Heart right ventricle (tissue), 16 donors: ENCODE data around the gene ZIC3. TPM values are rescaled to one million over a fixed set of nuclear protein-coding genes. Genes with fewer than 3 reads are reported as not detected.
A peak's percentile ranks its signal among the peaks of the same experiment; 100 is the strongest.
"Not testable (repeated sequence)": the region's sequence is repeated elsewhere in the genome, so short reads cannot be mapped to it uniquely, and the experiment has no call there.

Source experiments
- ATAC-seq, 8 donors: fragments of 200-7000 bp; cut with Tn5 transposase; one replicate each; pipeline ENCODE4 v1.9.1; 2020; ENCODE audit warnings: mild to moderate bottlenecking in 8 of 8, moderate library complexity in 8 of 8, moderate number of reproducible peaks in 1 of 8
- DNase-seq, 2 donors: peaks; one replicate each; pipeline ENCODE4 v3.0.0-alpha.2; 2020
- H3K27ac ChIP-seq, 10 donors: fragments of 200-600 bp; sonication (generic) in 2 of 10; one replicate each; pipeline versions ENCODE4 v1.5.0 to v1.8.0; 2020 to 2022; ENCODE audit warnings: mild to moderate bottlenecking in 3 of 10
- H3K27me3 ChIP-seq, 7 donors: fragments of 200-600 bp; one replicate each; pipeline ENCODE4 v1.8.0; 2021 to 2022; ENCODE audit warnings: mild to moderate bottlenecking in 2 of 7
- H3K36me3 ChIP-seq, 9 donors: fragments of 200-600 bp; sonication (generic) in 1 of 9; one replicate each; pipeline versions ENCODE4 v1.5.0 to v1.8.0; 2020 to 2022; ENCODE audit warnings: mild to moderate bottlenecking in 2 of 9
- H3K4me1 ChIP-seq, 9 donors: fragments of 200-600 bp; sonication (generic) in 1 of 9; one replicate each; pipeline versions ENCODE4 v1.5.0 to v1.8.0; 2020 to 2022; ENCODE audit warnings: mild to moderate bottlenecking in 4 of 9
- H3K4me3 ChIP-seq, 10 donors: fragments of 200-600 bp; sonication (generic) in 2 of 10; one replicate each; pipeline versions ENCODE4 v1.5.0 to v1.8.0; 2020 to 2022; ENCODE audit warnings: mild to moderate bottlenecking in 7 of 10, moderate library complexity in 2 of 10
- H3K9me3 ChIP-seq, 11 donors: fragments of 200-600 bp in 10 of 11; sonication (generic) in 2 of 11; one replicate each; pipeline versions ENCODE4 v1.5.0 to v1.8.0; 2013 to 2022; ENCODE audit warnings: mild to moderate bottlenecking in 2 of 11, control low read depth in 1 of 11, moderate library complexity in 1 of 11
- WGBS, 2 donors: extraction: QIAGEN DNeasy Blood & Tissue Kit; methylation state at CpG; one replicate each; pipeline ENCODE4 v1.1.7; 2013; ENCODE audit warnings: inconsistent platforms in 1 of 2; 5-methylcytosine and 5-hydroxymethylcytosine counted together
- intact Hi-C, 10 donors: fragments of 100-400 bp; cut with DNase I; formaldehyde crosslinking; loops; one replicate each; pipeline versions ENCODE4 v1.11.1 to v1.14.2; 2022
- polyA plus RNA-seq, 2 donors: library from polyadenylated mRNA; stranded (reverse); fragments of 200-250 nt; gene quantifications; one replicate each; pipeline ENCODE4 v1.2.3, GENCODE V29; 2013
- total RNA-seq, 10 donors: library from RNA; stranded (reverse); fragmentation: NEBNext Ultra II Directional in 3 of 10; extraction: Animal tissue kit (Norgen Biotek cat#: 25700) in 3 of 10; gene quantifications; one replicate each; pipeline versions ENCODE4 v1.2.1 to v1.2.4, GENCODE V29; 2021 to 2023
- TF ChIP-seq, protein P1 (sequence below), 9 donors: fragments of 200-600 bp; sonication (generic) in 2 of 9; IDR thresholded peaks; one replicate each; pipeline versions ENCODE4 v1.5.0 to v1.8.0; 2021 to 2022; ENCODE audit warnings: antibody characterized with exemption in 9 of 9, mild to moderate bottlenecking in 5 of 9, moderate library complexity in 1 of 9
- donor health status: Arrhythmogenic right ventricular cardiomyopathy.
- donor health status: ischemic (EF 13 %, LVEDD 7.1; RV severe dilation, severe dysfunction).
- donor health status: healthy with polysubstance abuse.
- donor health status: DM: no; HTN: yes; CAD: no.
- donor health status: DM: no; HTN: no; CAD: no.
- donor health status: ischemic (EF 25% LVEDD 6.9; RV normal size, moderate dysfunction).
- donor health status: ischemic (EF 25% LVEDD 5.7; RV mildly dilated, moderate dysfunction).
- donor health status: healthy.
- donor health status: DM: yes; HTN: yes; CAD: no.
- donor health status: Ischemic cardiomyopathy.
- donor health status: ischemic (EF 35%, LVEDD 5.7; RV mildly dilated, moderate dysfunction).
- donor health status: nonischemic (EF 11% LVEDD 7.7; RV severe dilation, severe dysfunction).
- donor health status: DM: yes; HTN: yes; CAD: no.
- donor health status: PGD.
- donor health status: ischemic (EF 29% LVEDD 5.4; RV normal size, mild dysfunction).
- donor health status: nonischemic (EF 23%, LVEDD 6.1; RV moderate dilation, normal function).

ZIC3 gene
- total and polyA plus RNA-seq, 12 donors: not detected

DNA sequence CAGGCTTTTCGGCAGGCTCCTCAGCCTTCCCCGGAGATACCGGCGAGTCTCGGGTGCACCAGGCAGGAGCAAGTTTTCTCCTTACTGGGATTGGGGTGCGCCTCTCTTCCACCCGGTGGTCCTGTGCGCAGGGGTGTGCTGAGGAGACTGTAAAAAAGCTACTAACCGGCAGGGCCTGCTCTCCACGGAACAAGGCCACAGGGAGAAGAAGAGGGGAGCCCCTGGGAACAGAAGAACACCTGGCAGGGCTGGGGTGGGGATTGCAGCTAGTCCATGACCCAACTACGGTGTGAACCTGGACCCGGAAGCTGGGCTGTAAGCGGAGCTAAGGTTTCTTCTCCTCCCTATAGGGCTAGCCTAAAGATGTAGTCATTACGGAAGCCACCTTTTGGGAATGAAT lies 17.7 kb upstream of the ZIC3 start:
- Histone ChIP-seq H3K4me1 (peaks cover 0 to 5% (median 0%) of the 10 kb centered on the region in 9 donors), H3K27ac (no peak overlapping the region), H3K36me3 (no peaks in the 10 kb centered on the region), H3K27me3 (peaks cover 0 to 96% (median 75%) of the 10 kb centered on the region in 7 donors), H3K9me3 (no peaks in the 10 kb centered on the region), H3K4me3 (no peak overlapping the region)
- ATAC-seq (no peak), DNase-seq (no peak)
- intact Hi-C loops: no loop called here
- 4 to 6% methylated on average over 14 of the region's 14 CpGs for WGBS, 2 donors
- TF ChIP-seq, protein P1, sequence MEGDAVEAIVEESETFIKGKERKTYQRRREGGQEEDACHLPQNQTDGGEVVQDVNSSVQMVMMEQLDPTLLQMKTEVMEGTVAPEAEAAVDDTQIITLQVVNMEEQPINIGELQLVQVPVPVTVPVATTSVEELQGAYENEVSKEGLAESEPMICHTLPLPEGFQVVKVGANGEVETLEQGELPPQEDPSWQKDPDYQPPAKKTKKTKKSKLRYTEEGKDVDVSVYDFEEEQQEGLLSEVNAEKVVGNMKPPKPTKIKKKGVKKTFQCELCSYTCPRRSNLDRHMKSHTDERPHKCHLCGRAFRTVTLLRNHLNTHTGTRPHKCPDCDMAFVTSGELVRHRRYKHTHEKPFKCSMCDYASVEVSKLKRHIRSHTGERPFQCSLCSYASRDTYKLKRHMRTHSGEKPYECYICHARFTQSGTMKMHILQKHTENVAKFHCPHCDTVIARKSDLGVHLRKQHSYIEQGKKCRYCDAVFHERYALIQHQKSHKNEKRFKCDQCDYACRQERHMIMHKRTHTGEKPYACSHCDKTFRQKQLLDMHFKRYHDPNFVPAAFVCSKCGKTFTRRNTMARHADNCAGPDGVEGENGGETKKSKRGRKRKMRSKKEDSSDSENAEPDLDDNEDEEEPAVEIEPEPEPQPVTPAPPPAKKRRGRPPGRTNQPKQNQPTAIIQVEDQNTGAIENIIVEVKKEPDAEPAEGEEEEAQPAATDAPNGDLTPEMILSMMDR (IDR thresholded peaks at IDR 0.05): no peak

DNA sequence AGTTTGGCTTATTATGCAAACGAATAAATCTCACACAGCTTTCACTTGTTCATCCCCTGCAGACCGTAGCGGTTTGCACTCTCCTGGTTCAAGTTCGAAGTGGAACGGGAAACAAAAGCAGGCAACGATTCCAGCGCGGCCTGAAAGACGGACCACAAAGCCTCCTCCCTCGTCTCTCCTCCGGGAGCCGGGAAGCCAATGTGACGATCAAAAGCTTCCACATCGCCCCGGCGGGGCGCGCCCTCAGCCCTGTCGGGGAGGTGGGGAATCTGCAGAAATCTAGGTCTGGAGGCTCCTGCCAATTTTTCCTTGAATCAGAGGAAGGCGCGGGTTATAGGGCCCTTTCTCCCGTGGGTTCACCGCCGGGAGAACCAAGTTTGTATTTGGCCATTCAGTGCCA lies 16.9 kb upstream of the ZIC3 start:
- Histone ChIP-seq H3K27ac (no peak overlapping the region), H3K4me3 (no peak overlapping the region), H3K36me3 (no peaks in the 10 kb centered on the region), H3K9me3 (no peaks in the 10 kb centered on the region), H3K4me1 (peaks cover 0 to 5% (median 0%) of the 10 kb centered on the region in 9 donors), H3K27me3 (peaks cover 0 to 96% (median 78%) of the 10 kb centered on the region in 7 donors)
- ATAC-seq (no peak), DNase-seq (no peak)
- TF ChIP-seq, protein P1 (IDR thresholded peaks at IDR 0.05): no peak
- intact Hi-C loops: no loop called here
- WGBS, 2 donors: 1 to 2% methylated on average over 24 of the region's 24 CpGs

DNA sequence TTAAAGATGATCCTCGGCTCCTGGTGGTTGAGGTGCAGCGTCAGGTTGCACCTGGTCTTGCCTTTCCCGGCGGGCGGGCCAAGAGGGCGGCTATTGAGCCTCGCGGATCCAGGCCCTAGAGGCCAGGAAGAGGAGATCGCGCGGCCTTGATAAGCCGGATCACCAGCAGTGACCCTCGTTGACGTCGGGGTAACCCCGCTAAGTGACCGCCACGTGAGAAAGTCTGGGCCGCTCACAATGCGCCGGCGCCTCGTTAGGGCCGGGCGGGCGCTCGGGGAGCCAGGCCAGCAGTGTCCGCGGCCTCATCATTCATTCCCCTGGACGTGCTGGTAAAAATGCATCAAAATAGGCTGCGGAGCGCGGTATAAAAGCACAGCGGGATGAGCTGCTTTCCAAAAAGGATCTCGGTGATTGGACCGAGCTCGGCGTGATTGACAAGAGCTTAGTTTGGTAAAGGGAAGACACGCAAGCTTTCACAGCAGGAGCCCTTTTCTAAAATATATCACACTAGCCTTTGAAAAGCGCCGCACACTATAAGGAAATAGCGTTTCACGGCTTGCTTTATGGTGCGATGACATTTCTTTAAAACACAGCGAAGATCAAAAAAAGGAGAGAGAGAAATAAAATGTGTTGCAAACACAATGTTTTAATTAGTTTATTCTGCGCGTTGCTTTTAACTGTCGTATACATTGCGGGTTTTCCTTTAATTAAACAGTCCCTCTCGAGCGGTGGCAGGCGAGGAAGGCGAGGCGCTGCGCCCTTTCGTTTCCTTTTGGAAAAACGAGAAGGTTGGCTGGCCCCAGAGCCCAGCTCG lies 15.9 kb upstream of the ZIC3 start:
- TF ChIP-seq, protein P1 (IDR thresholded peaks at IDR 0.05): no peak

DNA sequence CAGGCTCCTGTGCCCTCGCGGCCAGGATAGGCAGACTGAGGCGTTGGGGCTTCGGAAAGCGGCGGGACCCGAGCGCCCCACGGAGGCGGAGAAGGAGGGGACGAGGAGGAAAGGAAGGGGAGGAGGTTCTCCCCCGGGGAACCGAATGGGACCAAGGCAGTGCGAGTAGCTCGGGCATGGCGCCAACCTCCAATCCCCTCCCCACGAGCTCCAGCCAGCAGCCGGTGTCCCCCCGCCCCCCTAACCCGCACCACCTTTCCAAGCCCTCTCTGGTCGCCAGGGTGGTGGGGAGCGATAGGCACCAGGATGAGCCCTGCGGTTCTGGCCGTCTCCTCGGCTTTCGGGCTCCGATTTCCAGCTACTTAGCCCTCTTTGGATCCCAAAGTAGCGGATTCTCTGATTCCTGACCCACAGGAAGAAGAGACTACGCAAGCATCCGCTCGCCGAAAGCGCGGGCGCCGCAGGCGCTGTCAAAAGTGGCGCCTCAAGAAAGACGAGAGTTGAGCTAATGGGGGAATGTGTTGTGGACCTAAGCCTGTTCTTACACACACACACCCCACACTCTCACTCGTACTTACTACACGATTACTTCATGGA lies 15.2 kb upstream of the ZIC3 start:
- TF ChIP-seq, protein P1 (IDR thresholded peaks at IDR 0.05): no peak
- 2 to 4% methylated on average over 33 to 41 of the region's 41 CpGs for WGBS, 2 donors
- H3K4me3 ChIP-seq: peak overlapping the region in 6 of 10 donors; percentile 3 to 24 (median 10)
- H3K9me3 ChIP-seq: no peaks in the 10 kb centered on the region
- H3K27me3 ChIP-seq: peaks cover 0 to 84% (median 70%) of the 10 kb centered on the region in 7 donors
- H3K4me1 ChIP-seq: peaks cover 0 to 5% (median 0%) of the 10 kb centered on the region in 9 donors
- ATAC-seq (no peak), DNase-seq (no peak)
- intact Hi-C loops: no loop called here
- no peak overlapping the region for H3K27ac ChIP-seq
- no peaks in the 10 kb centered on the region for H3K36me3 ChIP-seq

More for the DNA sequence above, 15.9 kb upstream of the ZIC3 start:
- H3K36me3 ChIP-seq: no peaks in the 10 kb centered on the region
- no peak overlapping the region for H3K27ac ChIP-seq
- intact Hi-C loops: no loop called here
- 1 to 4% methylated on average over 51 to 58 of the region's 58 CpGs for WGBS, 2 donors
- peak overlapping the region in 6 of 10 donors; percentile 3 to 24 (median 10) for H3K4me3 ChIP-seq
- peaks cover 0 to 87% (median 77%) of the 10 kb centered on the region in 7 donors for H3K27me3 ChIP-seq
- DNase-seq: no peak
- no peaks in the 10 kb centered on the region for H3K9me3 ChIP-seq
- no peak for ATAC-seq
- peaks cover 0 to 5% (median 0%) of the 10 kb centered on the region in 9 donors for H3K4me1 ChIP-seq

DNA sequence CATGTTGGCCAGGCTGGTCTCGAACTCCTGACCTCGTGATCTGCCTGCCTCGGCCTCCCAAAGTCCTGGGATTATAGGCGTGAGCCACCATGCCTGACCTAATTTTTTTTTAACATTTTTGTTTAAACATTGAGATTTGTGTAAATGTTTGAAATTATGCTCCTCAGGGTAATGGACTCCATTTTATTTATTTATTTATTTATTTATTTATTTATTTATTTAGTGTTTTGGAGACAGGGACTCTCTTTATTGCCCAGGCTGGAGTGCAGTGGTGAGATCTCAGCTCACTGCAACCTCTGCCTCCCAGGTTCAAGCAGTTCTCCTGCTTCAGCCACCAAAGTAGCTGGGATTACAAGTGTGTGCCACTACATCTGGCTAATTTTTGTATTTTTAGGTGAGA lies 13.8 kb upstream of the ZIC3 start:
- H3K9me3 ChIP-seq, H3K36me3 ChIP-seq, H3K4me1 ChIP-seq, H3K4me3 ChIP-seq, ATAC-seq, H3K27ac ChIP-seq, intact Hi-C loops, DNase-seq: not testable (repeated sequence)
- H3K27me3 ChIP-seq: peaks cover 0 to 73% (median 57%) of the 10 kb centered on the region in 7 donors
- 87 to 88% methylated on average over 4 of the region's 4 CpGs for WGBS, 2 donors
